BE2C (cell line): ENCODE data around the gene CACNA2D2.

ENCODE experiments used
- DNase-seq: peaks from one replicate; pipeline ENCODE4 v3.0.0-alpha.2; 2020
- H3K27me3 ChIP-seq: fragments of 250-450 bp; sonication (Bioruptor Pico); 2 replicates; pipeline ENCODE4 v1.5.1; 2020; ENCODE audit warnings: mild to moderate bottlenecking
- H3K36me3 ChIP-seq: fragments of 250-450 bp; sonication (Bioruptor Pico); 2 replicates; pipeline ENCODE4 v1.5.1; 2020; ENCODE audit warnings: mild to moderate bottlenecking
- H3K4me1 ChIP-seq: fragments of 250-450 bp; sonication (Bioruptor Pico); 2 replicates; pipeline ENCODE4 v1.5.1; 2020
- H3K4me3 ChIP-seq: 2 replicates; pipeline ENCODE4 v1.5.1; 2011; ENCODE audit warnings: low read depth, low read length
- H3K9me3 ChIP-seq: fragments of 250-450 bp; sonication (Bioruptor Pico); 2 replicates; pipeline ENCODE4 v1.5.1; 2020
- CTCF ChIP-seq: IDR thresholded peaks from 2 replicates; pipeline ENCODE4 v1.5.1; 2012; ENCODE audit warnings: mild to moderate bottlenecking, low read depth, low read length

CACNA2D2 gene

GRCh38 chr3:50327129-50327528, 176.3 kb downstream of the CACNA2D2 start:
- Histone ChIP-seq H3K9me3 (no peaks in the 10 kb centered on the region), H3K36me3 (peaks cover 22% of the 10 kb centered on the region), H3K27me3 (no peaks in the 10 kb centered on the region), H3K4me3 (peak overlapping the region; percentile 77), H3K4me1 (no peaks in the 10 kb centered on the region)
- TF ChIP-seq CTCF, result no peak
- no peak for DNase-seq

DNA sequence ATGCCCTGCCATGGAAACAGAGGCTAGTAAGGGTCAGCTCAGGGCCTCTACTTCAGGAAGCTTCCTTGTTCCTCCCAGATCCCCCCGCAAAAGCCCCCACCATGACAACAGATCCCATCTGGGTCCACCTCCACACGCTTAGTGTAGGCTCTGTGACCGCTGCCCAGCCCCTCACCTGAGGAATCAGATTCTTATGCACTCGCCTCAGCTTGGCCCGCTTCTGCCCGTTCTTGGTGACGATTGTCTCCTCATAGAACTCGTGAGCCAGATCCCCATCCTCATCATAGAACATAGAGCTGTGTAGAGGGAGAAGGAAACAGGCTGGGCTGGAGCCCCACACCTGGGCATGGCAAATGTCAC, 177.3 kb downstream of the CACNA2D2 start:
- Histone ChIP-seq H3K4me1 (peaks cover 3% of the 10 kb centered on the region; the same call in 1 of the 2 replicates), H3K4me3 (no peak overlapping the region)
- DNase-seq, result no peak

GRCh38 chr3:50325497-50326181, 177.8 kb downstream of the CACNA2D2 start:
- peaks cover 3% of the 10 kb centered on the region; the same call in 1 of the 2 replicates for H3K4me1 ChIP-seq
- H3K27me3 ChIP-seq, result no peaks in the 10 kb centered on the region
- H3K36me3 ChIP-seq, result peaks cover 9% of the 10 kb centered on the region
- DNase-seq, result no peak
- TF ChIP-seq CTCF, result no peak
- H3K9me3 ChIP-seq, result no peaks in the 10 kb centered on the region
- H3K4me3 ChIP-seq, result no peak overlapping the region

More for the DNA sequence above, 177.3 kb downstream of the CACNA2D2 start:
- Histone ChIP-seq H3K9me3 (no peaks in the 10 kb centered on the region), H3K36me3 (peaks cover 12% of the 10 kb centered on the region), H3K27me3 (no peaks in the 10 kb centered on the region)
- TF ChIP-seq CTCF, result no peak

GRCh38 chr3:50325113-50325480, 178.3 kb downstream of the CACNA2D2 start:
- no peak for TF ChIP-seq CTCF
- H3K9me3 ChIP-seq, result no peaks in the 10 kb centered on the region
- no peak overlapping the region for H3K4me3 ChIP-seq
- peaks cover 3% of the 10 kb centered on the region for H3K4me1 ChIP-seq
- H3K36me3 ChIP-seq, result peaks cover 4% of the 10 kb centered on the region
- no peaks in the 10 kb centered on the region for H3K27me3 ChIP-seq
- DNase-seq, result no peak

DNA sequence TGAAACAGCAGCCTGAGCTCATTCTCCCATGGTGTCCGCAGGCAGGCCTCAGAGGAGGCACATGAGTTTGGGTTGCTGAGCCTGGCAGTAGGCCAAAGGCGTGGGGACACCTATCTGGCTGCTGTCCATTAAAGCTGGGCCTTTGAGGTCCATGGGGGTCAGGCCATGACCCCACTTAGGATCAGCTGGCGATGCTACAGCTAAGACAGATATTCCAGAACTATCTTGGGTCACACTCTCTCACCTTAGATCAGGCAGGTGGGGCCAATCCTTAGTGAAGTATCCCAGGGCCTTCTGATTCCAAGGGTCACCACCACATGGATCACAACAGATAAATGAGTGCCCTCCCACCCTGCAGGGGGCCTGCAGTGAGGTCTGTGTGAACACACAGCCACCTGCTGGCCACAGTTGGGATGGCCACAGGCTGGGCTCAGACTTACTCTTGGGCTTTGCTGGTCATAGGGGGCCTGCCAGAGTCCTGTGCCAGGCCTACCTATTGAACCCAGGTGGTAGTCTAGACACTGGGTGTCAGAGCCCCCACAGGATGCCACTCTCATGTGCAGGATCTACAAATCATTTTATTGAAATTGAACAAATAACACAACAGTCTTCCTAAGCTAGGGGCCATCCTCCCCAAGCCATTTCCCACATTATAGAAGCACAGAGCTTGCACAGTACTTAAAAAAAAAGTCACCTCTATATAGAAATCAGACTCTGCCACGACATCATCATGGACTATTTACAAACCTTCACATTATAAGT, 178.9 kb downstream of the CACNA2D2 start:
- Histone ChIP-seq H3K36me3 (peaks cover 6% of the 10 kb centered on the region), H3K27me3 (no peaks in the 10 kb centered on the region), H3K9me3 (no peaks in the 10 kb centered on the region), H3K4me1 (peaks cover 3% of the 10 kb centered on the region), H3K4me3 (no peak overlapping the region)
- peak; percentile 73 for TF ChIP-seq CTCF
- DNase-seq, result peak; percentile 81

DNA sequence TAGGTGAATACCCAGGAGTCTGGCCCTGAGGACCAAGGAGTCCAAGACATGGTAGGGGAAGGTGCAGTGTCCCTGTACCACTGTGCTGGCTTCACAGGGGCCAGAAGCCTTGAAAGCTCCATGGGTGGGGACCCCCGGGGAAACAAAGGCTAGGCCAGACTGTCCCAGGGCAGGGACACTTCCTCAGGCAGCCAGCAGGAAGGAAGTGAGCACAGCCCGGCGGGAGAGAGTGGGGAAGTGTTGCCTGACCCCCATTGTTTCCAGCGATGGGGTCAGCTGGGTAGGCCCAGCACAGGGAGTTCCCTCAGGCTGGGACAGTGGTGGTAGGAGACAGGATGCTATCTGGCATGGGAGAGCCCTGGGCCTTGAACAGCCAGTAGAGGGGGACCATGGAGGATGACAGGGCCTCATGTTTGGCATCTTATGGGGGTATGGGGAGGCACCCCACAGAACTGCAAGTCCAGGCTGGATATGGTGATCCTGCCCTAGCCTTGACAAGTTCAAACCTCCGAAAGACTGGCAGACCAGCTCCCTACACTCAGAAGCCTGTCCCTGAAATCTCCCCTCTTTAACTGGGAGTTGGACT, 179.7 kb downstream of the CACNA2D2 start:
- no peak for TF ChIP-seq CTCF
- H3K36me3 ChIP-seq, result peaks cover 15% of the 10 kb centered on the region
- H3K27me3 ChIP-seq, result no peaks in the 10 kb centered on the region
- DNase-seq, result no peak
- no peaks in the 10 kb centered on the region for H3K9me3 ChIP-seq
- H3K4me1 ChIP-seq, result peaks cover 3% of the 10 kb centered on the region
- H3K4me3 ChIP-seq, result no peak overlapping the region
